Hepatocyte (in vitro differentiated cells): ENCODE measurements around the gene DCDC2. TPM values are rescaled to one million over a fixed set of nuclear protein-coding genes. Genes with fewer than 3 reads are reported as not detected.
"Not testable (repeated sequence)": the region's sequence is repeated elsewhere in the genome, so short reads cannot be mapped to it uniquely, and the experiment has no call there.

Experiments
- DNase-seq: peaks from one replicate; pipeline ENCODE4 v3.0.0-alpha.2; 2016; ENCODE audit warnings: low spot score
- H2AFZ ChIP-seq: fragments of 200-600 bp; sonication (generic); 2 replicates; pipeline ENCODE4 v1.6.0; 2016; ENCODE audit warnings: antibody characterized with exemption, mild to moderate bottlenecking
- H3K27ac ChIP-seq: fragments of 200-600 bp; sonication (generic); 2 replicates; pipeline ENCODE4 v1.5.1; 2016; ENCODE audit warnings: mild to moderate bottlenecking
- H3K27me3 ChIP-seq: fragments of 200-600 bp; sonication (generic); 2 replicates; pipeline ENCODE4 v1.6.1; 2016
- H3K36me3 ChIP-seq: fragments of 200-600 bp; sonication (generic); replicated peaks from 2 replicates; pipeline ENCODE4 v1.5.1; 2016; ENCODE audit warnings: low read depth; ENCODE audit not compliant: insufficient read depth
- H3K4me1 ChIP-seq: fragments of 200-600 bp; sonication (generic); 2 replicates; pipeline ENCODE4 v1.5.1; 2016; ENCODE audit warnings: mild to moderate bottlenecking, moderate library complexity; ENCODE audit not compliant: insufficient read depth
- H3K4me2 ChIP-seq: fragments of 200-600 bp; sonication (generic); 2 replicates; pipeline ENCODE4 v1.6.0; 2016
- H3K4me3 ChIP-seq: fragments of 200-600 bp; sonication (generic); 2 replicates; pipeline ENCODE4 v1.5.1; 2016; ENCODE audit warnings: mild to moderate bottlenecking
- H3K79me2 ChIP-seq: fragments of 200-600 bp; sonication (generic); 2 replicates; pipeline ENCODE4 v1.6.0; 2017; ENCODE audit warnings: mild to moderate bottlenecking
- H3K9me2 ChIP-seq: fragments of 200-600 bp; sonication (generic); replicated peaks from 2 replicates; pipeline ENCODE4 v1.6.0; 2017; ENCODE audit warnings: mild to moderate bottlenecking; ENCODE audit not compliant: insufficient read depth
- H3K9me3 ChIP-seq: fragments of 200-600 bp; sonication (generic); 2 replicates; pipeline ENCODE4 v1.5.1; 2016; ENCODE audit warnings: low read depth, mild to moderate bottlenecking
- H4K20me1 ChIP-seq: fragments of 200-600 bp; sonication (generic); 2 replicates; pipeline ENCODE4 v1.6.0; 2016; ENCODE audit warnings: mild to moderate bottlenecking; ENCODE audit not compliant: insufficient read depth, poor library complexity, severe bottlenecking
- EZH2 ChIP-seq: fragments of 200-600 bp; sonication (generic); IDR thresholded peaks from 2 replicates; pipeline ENCODE4 v1.6.1; 2016; ENCODE audit warnings: antibody characterized with exemption, mild to moderate bottlenecking, borderline replicate concordance
- EZH2phosphoT487 ChIP-seq: fragments of 200-600 bp; sonication (generic); IDR thresholded peaks from one replicate; pipeline ENCODE4 v1.6.1; 2018; ENCODE audit warnings: antibody characterized with exemption, mild to moderate bottlenecking, low read depth, moderate library complexity; ENCODE audit not compliant: unreplicated experiment, severe bottlenecking
- WGBS: methylation state at CpG from one replicate; pipeline ENCODE4 v1.1.6; 2016; ENCODE audit warnings: low lambda C conversion rate; ENCODE audit errors: missing lambda C conversion rate; 5-methylcytosine and 5-hydroxymethylcytosine counted together
- polyA plus RNA-seq: library from polyadenylated mRNA; unstranded; fragments of >200 nt; fragmentation: Nextera tagmentation; extraction: Ambion mirVana; gene quantifications from 2 replicates; pipeline ENCODE4 v1.2.1, GENCODE V29; 2016
- total RNA-seq: library from RNA; depleted of rRNA; stranded (reverse); fragments of >200 nt; gene quantifications from 2 replicates; pipeline ENCODE4 v1.2.3, GENCODE V29; 2014
- TF ChIP-seq, protein P1 (sequence below): fragments of 200-600 bp; sonication (generic); IDR thresholded peaks from 2 replicates; pipeline ENCODE4 v1.5.1; 2016; ENCODE audit warnings: antibody characterized with exemption, mild to moderate bottlenecking; ENCODE audit not compliant: poor library complexity

DCDC2 gene
- total and polyA plus RNA-seq, 2 experiments from 2014 or later: 2.7 to 4.7 TPM

GRCh38 chr6:24313251-24314141 is 44.4 kb downstream of the DCDC2 start:
- no peaks in the 10 kb centered on the region for H4K20me1 ChIP-seq
- H3K9me2 ChIP-seq: no peaks in the 10 kb centered on the region
- no peaks in the 10 kb centered on the region for H3K4me1 ChIP-seq
- H3K4me2 ChIP-seq: peak overlapping the region; percentile 54
- no peaks in the 10 kb centered on the region for H3K79me2 ChIP-seq
- WGBS: 24% methylated on average over 6 of the region's 6 CpGs
- no peaks in the 10 kb centered on the region for H3K36me3 ChIP-seq
- no peak overlapping the region for H2AFZ ChIP-seq
- H3K4me3 ChIP-seq: no peak overlapping the region
- no peaks in the 10 kb centered on the region for H3K9me3 ChIP-seq
- TF ChIP-seq, protein P1, sequence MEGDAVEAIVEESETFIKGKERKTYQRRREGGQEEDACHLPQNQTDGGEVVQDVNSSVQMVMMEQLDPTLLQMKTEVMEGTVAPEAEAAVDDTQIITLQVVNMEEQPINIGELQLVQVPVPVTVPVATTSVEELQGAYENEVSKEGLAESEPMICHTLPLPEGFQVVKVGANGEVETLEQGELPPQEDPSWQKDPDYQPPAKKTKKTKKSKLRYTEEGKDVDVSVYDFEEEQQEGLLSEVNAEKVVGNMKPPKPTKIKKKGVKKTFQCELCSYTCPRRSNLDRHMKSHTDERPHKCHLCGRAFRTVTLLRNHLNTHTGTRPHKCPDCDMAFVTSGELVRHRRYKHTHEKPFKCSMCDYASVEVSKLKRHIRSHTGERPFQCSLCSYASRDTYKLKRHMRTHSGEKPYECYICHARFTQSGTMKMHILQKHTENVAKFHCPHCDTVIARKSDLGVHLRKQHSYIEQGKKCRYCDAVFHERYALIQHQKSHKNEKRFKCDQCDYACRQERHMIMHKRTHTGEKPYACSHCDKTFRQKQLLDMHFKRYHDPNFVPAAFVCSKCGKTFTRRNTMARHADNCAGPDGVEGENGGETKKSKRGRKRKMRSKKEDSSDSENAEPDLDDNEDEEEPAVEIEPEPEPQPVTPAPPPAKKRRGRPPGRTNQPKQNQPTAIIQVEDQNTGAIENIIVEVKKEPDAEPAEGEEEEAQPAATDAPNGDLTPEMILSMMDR: no peak
- TF ChIP-seq EZH2phosphoT487 (no peak), EZH2 (no peak)
- peak; percentile 36 for DNase-seq
- H3K27ac ChIP-seq: peak overlapping the region; percentile 24
- no peaks in the 10 kb centered on the region for H3K27me3 ChIP-seq

GRCh38 chr6:24311775-24312174 is 46.1 kb downstream of the DCDC2 start:
- H3K9me2 ChIP-seq, H3K27me3 ChIP-seq, H3K4me1 ChIP-seq, H4K20me1 ChIP-seq, H3K9me3 ChIP-seq, H2AFZ ChIP-seq, H3K4me3 ChIP-seq, DNase-seq, H3K4me2 ChIP-seq, H3K27ac ChIP-seq, H3K36me3 ChIP-seq, H3K79me2 ChIP-seq: not testable (repeated sequence)
- 95% methylated on average over 4 of the region's 4 CpGs for WGBS

DNA sequence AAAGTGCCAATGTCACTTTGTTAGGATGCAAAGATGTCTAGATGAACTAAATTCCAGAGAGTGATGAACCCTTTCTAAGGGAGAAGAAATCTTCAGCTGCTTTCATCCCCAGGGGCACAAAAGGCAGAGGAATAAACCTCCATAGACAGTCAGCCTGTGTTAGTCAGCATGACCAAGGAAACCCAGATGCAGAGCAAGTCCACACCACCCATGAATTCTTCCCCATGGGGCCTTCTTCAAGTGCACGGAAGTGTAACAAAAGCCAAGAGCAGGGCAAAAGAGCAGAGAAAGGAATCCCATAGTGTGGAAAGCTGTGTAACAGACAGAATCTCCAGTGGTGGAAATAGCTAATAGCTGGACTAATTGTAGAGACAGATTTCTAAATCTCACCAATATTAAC is 50.0 kb downstream of the DCDC2 start:
- Histone ChIP-seq H3K4me1 (no peaks in the 10 kb centered on the region), H3K79me2 (no peaks in the 10 kb centered on the region), H3K27ac (no peak overlapping the region), H3K4me2 (no peak overlapping the region), H3K4me3 (no peak overlapping the region), H3K9me2 (no peaks in the 10 kb centered on the region), H4K20me1 (no peaks in the 10 kb centered on the region), H2AFZ (no peak overlapping the region), H3K36me3 (no peaks in the 10 kb centered on the region), H3K9me3 (no peaks in the 10 kb centered on the region), H3K27me3 (no peaks in the 10 kb centered on the region)
- TF ChIP-seq EZH2 (no peak), EZH2phosphoT487 (no peak)
- TF ChIP-seq, protein P1: no peak
- 76% methylated on average over 1 of the region's 1 CpG for WGBS
- DNase-seq: no peak

DNA sequence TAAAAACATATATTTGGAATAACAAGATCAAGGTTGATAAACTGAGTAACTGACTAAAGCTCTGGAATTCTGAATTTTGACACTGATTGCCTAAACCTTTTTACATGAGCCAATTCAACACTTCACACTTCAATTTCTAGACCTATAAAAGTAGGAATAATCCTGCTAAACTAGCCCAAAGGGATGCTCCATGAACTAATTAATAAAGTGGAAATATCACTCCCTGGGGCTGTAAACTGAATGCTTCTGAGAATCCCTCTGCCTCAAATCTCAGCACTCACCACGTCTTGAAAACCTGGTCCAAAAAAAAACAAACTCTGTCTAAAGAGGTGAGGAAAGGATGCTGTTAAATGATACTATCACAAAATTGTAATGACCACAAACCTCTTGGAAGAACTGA is 50.9 kb downstream of the DCDC2 start:
- DNase-seq: no peak
- Histone ChIP-seq H4K20me1 (no peaks in the 10 kb centered on the region), H3K9me3 (no peaks in the 10 kb centered on the region), H3K36me3 (no peaks in the 10 kb centered on the region), H3K79me2 (no peaks in the 10 kb centered on the region), H3K27ac (no peak overlapping the region), H3K4me1 (no peaks in the 10 kb centered on the region), H3K4me2 (no peak overlapping the region), H3K27me3 (no peaks in the 10 kb centered on the region), H2AFZ (no peak overlapping the region), H3K4me3 (no peak overlapping the region), H3K9me2 (no peaks in the 10 kb centered on the region)
- TF ChIP-seq EZH2phosphoT487: no peak
- TF ChIP-seq, protein P1: no peak
- TF ChIP-seq EZH2: no peak
- WGBS: 52% methylated on average over 1 of the region's 1 CpG
